Measurements from ENCODE around the gene MAB21L3. TPM values are rescaled to one million over a fixed set of nuclear protein-coding genes. Genes with fewer than 3 reads are reported as not detected.

Gene MAB21L3
- total and polyA plus RNA-seq, 11 donors, result 0.04 to 0.15 (median 0.08) TPM; not detected in 8

- no peak for DNase-seq
- ATAC-seq, result peak in 1 of 4 donors; percentile 9
- Histone ChIP-seq H3K27ac (no peak overlapping the region), H3K36me3 (no peaks in the 10 kb centered on the region), H3K4me3 (no peak overlapping the region), H3K4me1 (peaks cover 0 to 15% (median 0%) of the 10 kb centered on the region in 12 donors), H3K9me3 (no peaks in the 10 kb centered on the region), H3K27me3 (no peaks in the 10 kb centered on the region)
- TF ChIP-seq POLR2A (IDR thresholded peaks at IDR 0.05) (no peak), CTCF (IDR thresholded peaks at IDR 0.05) (no peak)
- intact Hi-C loops (cut with DNase I), result loop anchor here in 1 of 10 donors (10.0 kb wide), 1 partner anchor 176 kb away; no protein-coding TSS in a partner anchor
- WGBS, 4 donors, result 54 to 83% (median 68%) methylated on average over 1 of the region's 1 CpG
Measured at GRCh38 chr1:116178837-116179236, 67.6 kb downstream of the MAB21L3 start.

DNA sequence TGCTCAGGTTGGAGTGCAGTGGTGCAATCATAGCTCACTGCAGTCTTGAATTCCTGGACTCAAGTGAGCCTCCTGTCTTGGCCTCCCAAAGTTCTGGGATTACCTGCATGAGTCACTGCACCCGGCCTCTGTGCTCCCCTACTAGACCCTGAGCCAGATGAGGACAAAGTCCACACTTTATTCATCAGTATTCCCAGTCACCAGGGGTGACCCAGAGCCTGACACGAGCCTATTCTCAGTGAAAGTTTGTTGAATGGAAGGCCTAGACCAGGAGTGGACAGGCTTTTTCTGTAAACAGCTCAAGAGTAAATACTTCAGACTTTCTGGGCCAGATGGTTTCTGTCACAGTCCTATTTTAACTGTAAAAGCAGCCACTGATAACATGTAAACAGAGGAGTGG is 68.2 kb downstream of the MAB21L3 start:
- TF ChIP-seq POLR2A (IDR thresholded peaks at IDR 0.05), result no peak
- no peak for TF ChIP-seq CTCF (IDR thresholded peaks at IDR 0.05)
- H3K27me3 ChIP-seq, result no peaks in the 10 kb centered on the region
- DNase-seq, result no peak
- H3K4me3 ChIP-seq, result no peak overlapping the region
- ATAC-seq, result no peak
- peaks cover 0 to 15% (median 0%) of the 10 kb centered on the region in 12 donors for H3K4me1 ChIP-seq
- H3K36me3 ChIP-seq, result no peaks in the 10 kb centered on the region
- WGBS, 4 donors, result 13 to 50% (median 40%) methylated on average over 1 to 2 of the region's 2 CpGs
- intact Hi-C loops (cut with DNase I), result loop anchor here in 1 of 10 donors (10.0 kb wide), 1 partner anchor 175 kb away; no protein-coding TSS in a partner anchor
- H3K27ac ChIP-seq, result no peak overlapping the region
- H3K9me3 ChIP-seq, result no peaks in the 10 kb centered on the region

DNA sequence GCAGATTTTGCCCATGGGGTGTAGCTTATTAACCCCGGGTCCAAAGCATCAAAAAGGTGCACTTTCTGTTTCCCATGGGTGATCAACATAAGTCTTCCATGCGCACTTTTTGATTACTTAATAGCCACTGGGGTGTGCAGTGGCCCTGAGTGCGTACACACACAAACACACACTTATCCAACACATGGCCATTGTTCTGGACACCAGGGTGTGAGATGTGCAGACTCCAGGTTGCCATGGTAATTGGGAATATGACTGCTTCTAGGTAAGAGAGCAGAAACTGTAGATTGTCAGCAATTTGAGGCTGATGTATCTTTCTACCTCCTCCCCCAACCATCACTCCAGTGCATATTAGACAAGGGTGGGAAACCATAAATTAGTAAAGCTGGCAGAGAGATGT is 68.8 kb downstream of the MAB21L3 start:
- intact Hi-C loops (cut with DNase I), result loop anchor here in 1 of 10 donors (10.0 kb wide), 1 partner anchor 175 kb away; no protein-coding TSS in a partner anchor
- Histone ChIP-seq H3K36me3 (no peaks in the 10 kb centered on the region), H3K9me3 (no peaks in the 10 kb centered on the region), H3K27ac (no peak overlapping the region), H3K27me3 (no peaks in the 10 kb centered on the region), H3K4me3 (no peak overlapping the region), H3K4me1 (peaks cover 0 to 16% (median 0%) of the 10 kb centered on the region in 12 donors)
- ATAC-seq (no peak), DNase-seq (no peak)
- 77 to 82% (median 80%) methylated on average over 3 of the region's 3 CpGs for WGBS, 4 donors
- TF ChIP-seq CTCF (IDR thresholded peaks at IDR 0.05) (no peak), POLR2A (IDR thresholded peaks at IDR 0.05) (no peak)

- DNase-seq (no peak), ATAC-seq (peak; percentile 55 to 71 (median 67))
- intact Hi-C loops (cut with DNase I), result no loop called here
- Histone ChIP-seq H3K27ac (peak overlapping the region in 3 of 12 donors; percentile 30 to 44 (median 41)), H3K9me3 (no peaks in the 10 kb centered on the region), H3K27me3 (no peaks in the 10 kb centered on the region), H3K4me3 (no peak overlapping the region), H3K36me3 (no peaks in the 10 kb centered on the region), H3K4me1 (peaks cover 0 to 22% (median 0%) of the 10 kb centered on the region in 12 donors)
- TF ChIP-seq CTCF (IDR thresholded peaks at IDR 0.05), result no peak
- TF ChIP-seq POLR2A (IDR thresholded peaks at IDR 0.05), result no peak
- WGBS, 4 donors, result 37 to 56% (median 51%) methylated on average over 3 of the region's 3 CpGs
Measured at GRCh38 chr1:116182019-116182714, 71.0 kb downstream of the MAB21L3 start.

Other genes starting within 250 kb of the MAB21L3 start
- 1 to 10 TPM; 5.2 to 9.4 (median 8.1) TPM for gene SLC22A15, start 134.9 kb upstream of the MAB21L3 start, total RNA-seq
- 1 to 10 TPM; 2.7 to 4.1 TPM for gene SLC22A15, start 134.9 kb upstream of the MAB21L3 start, polyA plus RNA-seq

Data from heart left ventricle (tissue), 16 donors.